Left ventricle myocardium inferior (tissue), 1 donor: ENCODE results near the gene SMNDC1. TPM values are rescaled to one million over a fixed set of nuclear protein-coding genes. Genes with fewer than 3 reads are reported as not detected.

Source experiments
- DNase-seq: peaks from one replicate; pipeline ENCODE4 v3.0.0-alpha.2; 2020
- H3K27ac ChIP-seq: fragments of 200-600 bp; replicated peaks from 2 replicates; pipeline ENCODE4 v1.8.0; 2021
- H3K27me3 ChIP-seq: fragments of 200-600 bp; 2 replicates; pipeline ENCODE4 v1.8.0; 2021; ENCODE audit warnings: low read depth
- H3K36me3 ChIP-seq: fragments of 200-600 bp; 2 replicates; pipeline ENCODE4 v1.8.0; 2021
- H3K4me1 ChIP-seq: fragments of 200-600 bp; 2 replicates; pipeline ENCODE4 v1.8.0; 2021
- H3K4me3 ChIP-seq: fragments of 200-600 bp; 2 replicates; pipeline ENCODE4 v1.8.0; 2021; ENCODE audit warnings: mild to moderate bottlenecking, moderate library complexity
- H3K9me3 ChIP-seq: fragments of 200-600 bp; replicated peaks from 2 replicates; pipeline ENCODE4 v1.8.0; 2021
- intact Hi-C: fragments of 100-400 bp; cut with micrococcal nuclease; formaldehyde crosslinking; loops from one replicate; pipeline ENCODE4 v1.11.0; 2022
- total RNA-seq: library from RNA; stranded (reverse); fragmentation: NEBNext Ultra II Directional; extraction: Animal tissue kit (Norgen Biotek cat#: 25700); gene quantifications from one replicate; pipeline ENCODE4 v1.2.1, GENCODE V29; 2021
- TF ChIP-seq, protein P1 (sequence below): fragments of 200-600 bp; IDR thresholded peaks from 2 replicates; pipeline ENCODE4 v1.8.0; 2021; ENCODE audit warnings: antibody characterized with exemption, mild to moderate bottlenecking, borderline replicate concordance
- donor health status: DM: no; HTN: yes; CAD: no; lungs with severe emphysema.

Gene SMNDC1
- total RNA-seq, 1 donor from 2014 or later = 24.1 TPM

- H3K4me1 ChIP-seq = peaks cover 17% of the 10 kb centered on the region
- no peaks in the 10 kb centered on the region for H3K9me3 ChIP-seq
- H3K4me3 ChIP-seq = no peak overlapping the region
- DNase-seq = no peak
- H3K27ac ChIP-seq = no peak overlapping the region
- H3K36me3 ChIP-seq = peaks cover 64% of the 10 kb centered on the region
- intact Hi-C loops = no loop called here
- H3K27me3 ChIP-seq = no peaks in the 10 kb centered on the region
- TF ChIP-seq, protein P1, sequence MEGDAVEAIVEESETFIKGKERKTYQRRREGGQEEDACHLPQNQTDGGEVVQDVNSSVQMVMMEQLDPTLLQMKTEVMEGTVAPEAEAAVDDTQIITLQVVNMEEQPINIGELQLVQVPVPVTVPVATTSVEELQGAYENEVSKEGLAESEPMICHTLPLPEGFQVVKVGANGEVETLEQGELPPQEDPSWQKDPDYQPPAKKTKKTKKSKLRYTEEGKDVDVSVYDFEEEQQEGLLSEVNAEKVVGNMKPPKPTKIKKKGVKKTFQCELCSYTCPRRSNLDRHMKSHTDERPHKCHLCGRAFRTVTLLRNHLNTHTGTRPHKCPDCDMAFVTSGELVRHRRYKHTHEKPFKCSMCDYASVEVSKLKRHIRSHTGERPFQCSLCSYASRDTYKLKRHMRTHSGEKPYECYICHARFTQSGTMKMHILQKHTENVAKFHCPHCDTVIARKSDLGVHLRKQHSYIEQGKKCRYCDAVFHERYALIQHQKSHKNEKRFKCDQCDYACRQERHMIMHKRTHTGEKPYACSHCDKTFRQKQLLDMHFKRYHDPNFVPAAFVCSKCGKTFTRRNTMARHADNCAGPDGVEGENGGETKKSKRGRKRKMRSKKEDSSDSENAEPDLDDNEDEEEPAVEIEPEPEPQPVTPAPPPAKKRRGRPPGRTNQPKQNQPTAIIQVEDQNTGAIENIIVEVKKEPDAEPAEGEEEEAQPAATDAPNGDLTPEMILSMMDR = no peak
Observed at GRCh38 chr10:110284262-110284661, 20.5 kb downstream of the SMNDC1 start.

DNA sequence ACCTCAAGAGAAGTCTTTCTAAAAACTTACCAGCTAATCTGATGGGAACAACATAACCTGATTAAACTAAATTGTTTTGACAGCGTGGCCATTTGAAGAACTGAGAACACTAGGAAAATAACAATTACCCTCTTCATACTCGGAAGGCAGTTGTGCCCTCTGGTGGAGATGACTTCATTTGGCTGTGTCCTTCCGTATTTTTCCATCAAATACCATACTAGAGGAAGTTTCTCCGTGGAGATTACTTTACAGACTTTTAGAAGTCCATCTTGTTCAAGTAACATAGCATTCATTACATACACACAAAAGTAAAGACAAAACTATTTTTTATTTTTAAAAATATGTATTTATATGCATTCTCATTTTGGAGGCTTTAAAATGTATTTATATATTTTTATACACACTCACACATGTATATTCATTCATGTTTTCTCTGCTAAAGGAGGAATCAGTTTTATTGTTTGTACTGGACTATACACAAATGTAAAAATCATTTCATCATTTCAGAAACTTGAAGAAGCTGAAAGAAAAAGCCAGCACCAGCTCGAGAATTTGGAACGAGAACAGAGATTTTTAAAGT, 25.2 kb downstream of the SMNDC1 start:
- intact Hi-C loops = loop anchor here (2.0 to 10.0 kb wide), 3 partner anchors 57 to 395 kb away; no protein-coding TSS in a partner anchor
- Histone ChIP-seq H3K9me3 (no peaks in the 10 kb centered on the region), H3K27me3 (no peaks in the 10 kb centered on the region), H3K4me3 (peak overlapping the region; percentile 30), H3K4me1 (peaks cover 65% of the 10 kb centered on the region), H3K36me3 (peaks cover 17% of the 10 kb centered on the region), H3K27ac (peak overlapping the region; percentile 67)
- DNase-seq = no peak
- TF ChIP-seq, protein P1 = peak; percentile 83

GRCh38 chr10:110278562-110279406, 25.9 kb downstream of the SMNDC1 start:
- TF ChIP-seq, protein P1 = no peak
- H3K4me1 ChIP-seq = peaks cover 72% of the 10 kb centered on the region
- H3K4me3 ChIP-seq = peak overlapping the region; percentile 30
- intact Hi-C loops = loop anchor here (2.0 to 10.0 kb wide), 3 partner anchors 56 to 394 kb away; no protein-coding TSS in a partner anchor
- peak overlapping the region; percentile 67 for H3K27ac ChIP-seq
- H3K27me3 ChIP-seq = no peaks in the 10 kb centered on the region
- peaks cover 13% of the 10 kb centered on the region for H3K36me3 ChIP-seq
- DNase-seq = no peak
- no peaks in the 10 kb centered on the region for H3K9me3 ChIP-seq

DNA sequence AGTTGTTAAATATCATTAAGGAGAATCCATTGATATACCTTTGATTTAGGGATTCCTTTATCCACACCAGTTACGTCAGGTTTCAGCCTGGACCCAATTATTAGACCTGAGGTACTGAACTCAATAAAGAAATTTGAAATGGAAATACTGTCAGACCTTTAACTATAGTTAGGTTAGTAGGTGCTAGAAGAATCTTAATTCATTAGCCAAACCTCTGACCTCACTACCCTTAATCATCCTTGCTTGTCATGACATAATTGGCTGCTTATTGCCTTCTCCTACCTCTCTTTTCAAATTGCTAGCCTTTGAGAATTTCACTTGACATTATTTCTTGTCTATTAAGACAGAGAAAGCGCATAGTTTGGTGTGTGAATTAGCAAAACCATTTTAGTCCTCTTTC, 27.1 kb downstream of the SMNDC1 start:
- H3K4me1 ChIP-seq = peaks cover 79% of the 10 kb centered on the region
- H3K9me3 ChIP-seq = no peaks in the 10 kb centered on the region
- H3K36me3 ChIP-seq = peaks cover 13% of the 10 kb centered on the region
- TF ChIP-seq, protein P1 = no peak
- H3K27me3 ChIP-seq = no peaks in the 10 kb centered on the region
- no peak for DNase-seq
- H3K4me3 ChIP-seq = no peak overlapping the region
- intact Hi-C loops = loop anchor here (5.0 to 10.0 kb wide), 2 partner anchors 55 to 393 kb away; no protein-coding TSS in a partner anchor
- H3K27ac ChIP-seq = peak overlapping the region; percentile 67

DNA sequence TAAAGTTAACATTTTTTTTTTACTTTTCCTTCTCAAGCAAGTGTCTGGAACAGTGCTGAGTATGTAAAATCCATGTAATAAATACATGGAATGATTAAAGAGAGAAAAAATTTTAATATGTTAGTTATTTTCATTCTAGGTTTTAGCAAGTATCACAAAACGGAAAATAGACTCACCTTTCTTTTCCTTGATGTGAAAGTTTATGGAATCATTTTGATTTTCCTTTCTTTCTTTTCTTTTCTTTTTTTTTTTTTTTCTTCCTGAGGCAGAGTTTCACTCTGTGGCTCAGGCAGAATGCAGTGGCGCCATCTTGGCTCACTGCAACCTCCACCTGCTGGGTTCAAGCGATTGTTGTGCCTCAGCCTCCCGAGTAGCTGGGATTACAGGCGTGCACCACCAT, 28.1 kb downstream of the SMNDC1 start:
- peak overlapping the region; percentile 92 for H3K27ac ChIP-seq
- H3K27me3 ChIP-seq = no peaks in the 10 kb centered on the region
- no peak overlapping the region for H3K4me3 ChIP-seq
- H3K9me3 ChIP-seq = no peaks in the 10 kb centered on the region
- DNase-seq = no peak
- TF ChIP-seq, protein P1 = no peak
- H3K4me1 ChIP-seq = peaks cover 82% of the 10 kb centered on the region
- intact Hi-C loops = loop anchor here (5.0 to 10.0 kb wide), 2 partner anchors 54 to 392 kb away; no protein-coding TSS in a partner anchor
- H3K36me3 ChIP-seq = peaks cover 13% of the 10 kb centered on the region
